Hepatocyte (in vitro differentiated cells): Measurements from ENCODE around the gene MIEF1. TPM values are rescaled to one million over a fixed set of nuclear protein-coding genes. Genes with fewer than 3 reads are reported as not detected.

Experiments
- DNase-seq: peaks from one replicate; pipeline ENCODE4 v3.0.0-alpha.2; 2016; ENCODE audit warnings: low spot score
- H2AFZ ChIP-seq: fragments of 200-600 bp; sonication (generic); 2 replicates; pipeline ENCODE4 v1.6.0; 2016; ENCODE audit warnings: antibody characterized with exemption, mild to moderate bottlenecking
- H3K27ac ChIP-seq: fragments of 200-600 bp; sonication (generic); 2 replicates; pipeline ENCODE4 v1.5.1; 2016; ENCODE audit warnings: mild to moderate bottlenecking
- H3K27me3 ChIP-seq: fragments of 200-600 bp; sonication (generic); 2 replicates; pipeline ENCODE4 v1.6.1; 2016
- H3K36me3 ChIP-seq: fragments of 200-600 bp; sonication (generic); replicated peaks from 2 replicates; pipeline ENCODE4 v1.5.1; 2016; ENCODE audit warnings: low read depth; ENCODE audit not compliant: insufficient read depth
- H3K4me1 ChIP-seq: fragments of 200-600 bp; sonication (generic); 2 replicates; pipeline ENCODE4 v1.5.1; 2016; ENCODE audit warnings: mild to moderate bottlenecking, moderate library complexity; ENCODE audit not compliant: insufficient read depth
- H3K4me2 ChIP-seq: fragments of 200-600 bp; sonication (generic); 2 replicates; pipeline ENCODE4 v1.6.0; 2016
- H3K4me3 ChIP-seq: fragments of 200-600 bp; sonication (generic); 2 replicates; pipeline ENCODE4 v1.5.1; 2016; ENCODE audit warnings: mild to moderate bottlenecking
- H3K79me2 ChIP-seq: fragments of 200-600 bp; sonication (generic); 2 replicates; pipeline ENCODE4 v1.6.0; 2017; ENCODE audit warnings: mild to moderate bottlenecking
- H3K9me2 ChIP-seq: fragments of 200-600 bp; sonication (generic); replicated peaks from 2 replicates; pipeline ENCODE4 v1.6.0; 2017; ENCODE audit warnings: mild to moderate bottlenecking; ENCODE audit not compliant: insufficient read depth
- H3K9me3 ChIP-seq: fragments of 200-600 bp; sonication (generic); 2 replicates; pipeline ENCODE4 v1.5.1; 2016; ENCODE audit warnings: low read depth, mild to moderate bottlenecking
- H4K20me1 ChIP-seq: fragments of 200-600 bp; sonication (generic); 2 replicates; pipeline ENCODE4 v1.6.0; 2016; ENCODE audit warnings: mild to moderate bottlenecking; ENCODE audit not compliant: insufficient read depth, poor library complexity, severe bottlenecking
- CTCF ChIP-seq: fragments of 200-600 bp; sonication (generic); IDR thresholded peaks from 2 replicates; pipeline ENCODE4 v1.5.1; 2016; ENCODE audit warnings: antibody characterized with exemption, mild to moderate bottlenecking; ENCODE audit not compliant: poor library complexity
- EZH2 ChIP-seq: fragments of 200-600 bp; sonication (generic); IDR thresholded peaks from 2 replicates; pipeline ENCODE4 v1.6.1; 2016; ENCODE audit warnings: antibody characterized with exemption, mild to moderate bottlenecking, borderline replicate concordance
- EZH2phosphoT487 ChIP-seq: fragments of 200-600 bp; sonication (generic); IDR thresholded peaks from one replicate; pipeline ENCODE4 v1.6.1; 2018; ENCODE audit warnings: antibody characterized with exemption, mild to moderate bottlenecking, low read depth, moderate library complexity; ENCODE audit not compliant: unreplicated experiment, severe bottlenecking
- WGBS: methylation state at CpG from one replicate; pipeline ENCODE4 v1.1.6; 2016; ENCODE audit warnings: low lambda C conversion rate; ENCODE audit errors: missing lambda C conversion rate; 5-methylcytosine and 5-hydroxymethylcytosine counted together
- polyA plus RNA-seq: library from polyadenylated mRNA; unstranded; fragments of >200 nt; fragmentation: Nextera tagmentation; extraction: Ambion mirVana; gene quantifications from 2 replicates; pipeline ENCODE4 v1.2.1, GENCODE V29; 2016
- total RNA-seq: library from RNA; depleted of rRNA; stranded (reverse); fragments of >200 nt; gene quantifications from 2 replicates; pipeline ENCODE4 v1.2.3, GENCODE V29; 2014

Gene MIEF1
- total and polyA plus RNA-seq, 2 experiments from 2014 or later: 22.2 to 31.8 TPM

- peaks cover 57% of the 10 kb centered on the region for H3K79me2 ChIP-seq
- DNase-seq: no peak
- peak overlapping the region; percentile 96 for H3K4me3 ChIP-seq
- peaks cover 30% of the 10 kb centered on the region for H3K4me1 ChIP-seq
- 44% methylated on average over 14 of the region's 14 CpGs for WGBS
- peaks cover 9% of the 10 kb centered on the region for H3K36me3 ChIP-seq
- H2AFZ ChIP-seq: no peak overlapping the region
- H3K4me2 ChIP-seq: peak overlapping the region; percentile 99
- no peaks in the 10 kb centered on the region for H3K9me2 ChIP-seq
- H3K27ac ChIP-seq: peak overlapping the region; percentile 99
- H3K27me3 ChIP-seq: no peaks in the 10 kb centered on the region
- no peaks in the 10 kb centered on the region for H3K9me3 ChIP-seq
- TF ChIP-seq CTCF (no peak), EZH2phosphoT487 (no peak), EZH2 (no peak)
- H4K20me1 ChIP-seq: peaks cover 70% of the 10 kb centered on the region
Observed at GRCh38 chr22:39522567-39523300, 20.6 kb downstream of the MIEF1 start.

GRCh38 chr22:39524089-39524752, 22.1 kb downstream of the MIEF1 start:
- Histone ChIP-seq H3K4me3 (no peak overlapping the region), H3K9me3 (no peaks in the 10 kb centered on the region), H3K9me2 (no peaks in the 10 kb centered on the region), H3K79me2 (peaks cover 55% of the 10 kb centered on the region), H4K20me1 (peaks cover 83% of the 10 kb centered on the region), H3K27ac (peak overlapping the region; percentile 23), H3K4me1 (peaks cover 32% of the 10 kb centered on the region), H2AFZ (no peak overlapping the region), H3K27me3 (no peaks in the 10 kb centered on the region), H3K36me3 (peaks cover 9% of the 10 kb centered on the region), H3K4me2 (peak overlapping the region; percentile 99)
- WGBS: 81% methylated on average over 13 of the region's 13 CpGs
- no peak for DNase-seq
- TF ChIP-seq EZH2phosphoT487 (no peak), EZH2 (no peak), CTCF (no peak)

- H3K4me1 ChIP-seq: peaks cover 36% of the 10 kb centered on the region
Observed at GRCh38 chr22:39524753-39525657, 22.9 kb downstream of the MIEF1 start.

More at GRCh38 chr22:39524753-39525657, 22.9 kb downstream of the MIEF1 start:
- WGBS: 84% methylated on average over 10 of the region's 10 CpGs
- Histone ChIP-seq H2AFZ (no peak overlapping the region), H3K4me2 (peak overlapping the region; percentile 99), H4K20me1 (peaks cover 83% of the 10 kb centered on the region), H3K27ac (peak overlapping the region; percentile 23), H3K9me3 (no peaks in the 10 kb centered on the region), H3K9me2 (no peaks in the 10 kb centered on the region), H3K36me3 (peaks cover 9% of the 10 kb centered on the region), H3K27me3 (no peaks in the 10 kb centered on the region), H3K79me2 (peaks cover 62% of the 10 kb centered on the region), H3K4me3 (no peak overlapping the region)
- TF ChIP-seq EZH2 (no peak), EZH2phosphoT487 (no peak), CTCF (no peak)
- DNase-seq: no peak
